Measurements from ENCODE around the gene FBXW11.
"Not testable (repeated sequence)": the region's sequence is repeated elsewhere in the genome, so short reads cannot be mapped to it uniquely, and the experiment has no call there.

Gene FBXW11

GRCh38 chr5:171920765-171921391 lies 85.6 kb downstream of the FBXW11 start:
- no peak overlapping the region for H3K4me3 ChIP-seq (ENCODE audit: low read depth, low read length)
- no peak for DNase-seq (ENCODE audit: low read depth)
- no peak for TF ChIP-seq CTCF (IDR thresholded peaks at IDR 0.05; ENCODE audit: control insufficient read depth, extremely low read depth, insufficient read depth)

GRCh38 chr5:171915700-171916099 lies 90.7 kb downstream of the FBXW11 start:
- not testable (repeated sequence) for DNase-seq (ENCODE audit: low read depth); H3K4me3 ChIP-seq (ENCODE audit: low read depth, low read length)

DNA sequence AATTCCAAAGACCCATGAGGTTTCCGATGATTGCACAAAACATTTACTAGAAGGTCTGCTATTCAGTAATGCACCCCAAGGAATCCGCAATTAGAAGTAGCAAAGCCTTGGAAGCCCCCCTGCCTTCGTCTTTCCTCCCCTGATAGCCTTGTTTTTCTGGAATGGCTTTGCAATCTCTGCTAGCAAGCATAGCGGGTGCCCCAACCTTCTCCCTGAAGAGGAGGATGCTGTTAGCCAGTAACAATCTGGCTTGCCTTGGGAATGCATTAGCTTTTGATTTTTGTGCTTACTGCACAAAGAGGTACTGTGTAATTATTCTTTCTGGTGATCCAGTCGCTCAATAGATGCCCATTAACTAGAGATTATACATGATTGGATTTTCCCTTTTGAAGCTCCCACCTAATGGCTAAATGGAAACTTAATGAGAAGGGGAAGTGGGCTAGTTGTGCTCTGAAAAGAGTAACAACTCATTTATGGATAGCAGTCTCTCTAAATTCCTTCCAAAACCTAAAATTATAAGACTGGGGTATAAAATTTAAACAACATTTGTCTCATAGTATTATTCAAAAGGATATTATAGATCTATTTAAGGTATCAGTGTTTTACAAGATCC lies 91.6 kb downstream of the FBXW11 start:
- no peak for DNase-seq (ENCODE audit: low read depth)
- no peak overlapping the region for H3K4me3 ChIP-seq (ENCODE audit: low read depth, low read length)
- no peak for TF ChIP-seq CTCF (IDR thresholded peaks at IDR 0.05; ENCODE audit: control insufficient read depth, extremely low read depth, insufficient read depth)

- DNase-seq (ENCODE audit: low read depth) = no peak
- H3K4me3 ChIP-seq (ENCODE audit: low read depth, low read length) = no peak overlapping the region
- no peak for TF ChIP-seq CTCF (IDR thresholded peaks at IDR 0.05; ENCODE audit: control insufficient read depth, extremely low read depth, insufficient read depth)
These were observed 92.5 kb downstream of the FBXW11 start for GRCh38 chr5:171913987-171914273.

DNA sequence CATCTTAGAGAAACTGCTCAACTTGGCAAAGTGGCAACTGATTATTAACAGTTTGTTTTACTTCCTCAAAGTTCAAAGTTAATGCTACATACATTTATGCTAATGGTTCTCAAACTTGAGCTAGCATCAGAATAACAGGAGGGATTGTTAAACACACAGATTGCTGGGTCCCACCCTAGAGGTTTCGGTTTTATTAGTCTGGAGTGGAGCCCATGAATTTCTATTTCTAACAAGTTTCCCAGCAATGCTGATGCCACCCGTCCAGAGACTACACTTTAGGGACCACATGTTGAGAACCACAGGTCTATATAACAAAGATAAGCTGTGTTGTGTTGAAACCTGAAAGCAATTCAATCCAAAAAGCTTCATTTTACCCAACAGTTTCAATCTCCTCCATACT lies 95.3 kb downstream of the FBXW11 start:
- no peak overlapping the region for H3K4me3 ChIP-seq (ENCODE audit: low read depth, low read length)
- no peak for DNase-seq (ENCODE audit: low read depth)
- TF ChIP-seq CTCF (IDR thresholded peaks at IDR 0.05; ENCODE audit: control insufficient read depth, extremely low read depth, insufficient read depth) = no peak

GRCh38 chr5:171908638-171909037 lies 97.8 kb downstream of the FBXW11 start:
- DNase-seq (ENCODE audit: low read depth) = peak; percentile 60
- TF ChIP-seq CTCF (IDR thresholded peaks at IDR 0.05; ENCODE audit: control insufficient read depth, extremely low read depth, insufficient read depth) = no peak
- no peak overlapping the region for H3K4me3 ChIP-seq (ENCODE audit: low read depth, low read length)

DNA sequence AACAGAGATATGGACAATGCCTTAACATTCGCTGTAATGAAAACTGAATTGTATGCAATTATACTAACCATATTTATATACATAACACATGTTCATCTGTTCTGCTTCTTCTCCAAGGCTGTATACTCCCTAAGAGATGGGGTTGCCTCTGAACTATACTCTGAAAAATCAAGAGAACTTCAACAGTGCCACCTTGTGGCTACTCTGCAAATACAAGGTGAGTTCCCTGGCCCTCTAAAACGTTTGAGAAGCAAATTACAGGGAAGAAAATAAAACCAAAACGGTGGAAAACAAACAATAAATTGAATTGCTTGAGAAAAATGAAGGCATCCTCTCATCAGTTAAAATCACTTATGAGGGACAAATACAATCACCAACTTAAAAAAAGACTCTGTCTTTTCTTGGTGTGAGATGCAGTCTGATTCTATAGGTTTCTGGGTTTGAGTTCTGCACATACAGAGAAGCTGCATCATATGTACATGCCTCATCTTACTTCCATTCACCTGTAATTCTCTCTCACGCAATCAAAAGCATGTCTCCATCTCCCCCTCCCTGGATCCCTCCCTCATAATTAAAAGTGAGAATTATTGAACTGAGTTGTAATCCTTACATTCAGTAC lies 98.6 kb downstream of the FBXW11 start:
- TF ChIP-seq CTCF (IDR thresholded peaks at IDR 0.05; ENCODE audit: control insufficient read depth, extremely low read depth, insufficient read depth) = peak; percentile 78
- H3K4me3 ChIP-seq (ENCODE audit: low read depth, low read length) = no peak overlapping the region
- no peak for DNase-seq (ENCODE audit: low read depth)

Measured in LNCaP clone FGC (cell line).